ENCODE data around the gene OCA2. TPM values are rescaled to one million over a fixed set of nuclear protein-coding genes. Genes with fewer than 3 reads are reported as not detected.

The OCA2 gene
- total RNA-seq, 1 donor from 2014 or later: 2.8 TPM

DNA sequence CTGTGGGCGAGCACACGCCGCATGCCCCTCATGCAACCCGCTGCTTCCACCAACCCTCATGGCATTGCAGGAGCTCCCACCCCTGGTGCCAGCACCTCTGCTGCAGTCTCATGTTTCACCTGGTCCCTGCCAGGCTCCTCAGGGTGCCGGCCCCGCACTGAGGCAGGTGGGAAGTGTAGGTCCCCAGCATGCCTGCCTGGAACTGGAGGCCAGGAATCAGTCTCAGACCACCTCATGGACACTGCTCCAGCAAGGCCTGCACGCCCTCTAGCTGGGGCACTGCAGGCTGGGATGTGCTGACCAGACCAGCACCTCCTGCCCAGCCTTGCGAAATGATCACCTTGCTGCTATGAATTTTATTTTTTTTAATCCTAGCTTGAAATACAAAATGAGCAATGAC lies 39.1 kb downstream of the OCA2 start:
- TF ChIP-seq, protein P1, sequence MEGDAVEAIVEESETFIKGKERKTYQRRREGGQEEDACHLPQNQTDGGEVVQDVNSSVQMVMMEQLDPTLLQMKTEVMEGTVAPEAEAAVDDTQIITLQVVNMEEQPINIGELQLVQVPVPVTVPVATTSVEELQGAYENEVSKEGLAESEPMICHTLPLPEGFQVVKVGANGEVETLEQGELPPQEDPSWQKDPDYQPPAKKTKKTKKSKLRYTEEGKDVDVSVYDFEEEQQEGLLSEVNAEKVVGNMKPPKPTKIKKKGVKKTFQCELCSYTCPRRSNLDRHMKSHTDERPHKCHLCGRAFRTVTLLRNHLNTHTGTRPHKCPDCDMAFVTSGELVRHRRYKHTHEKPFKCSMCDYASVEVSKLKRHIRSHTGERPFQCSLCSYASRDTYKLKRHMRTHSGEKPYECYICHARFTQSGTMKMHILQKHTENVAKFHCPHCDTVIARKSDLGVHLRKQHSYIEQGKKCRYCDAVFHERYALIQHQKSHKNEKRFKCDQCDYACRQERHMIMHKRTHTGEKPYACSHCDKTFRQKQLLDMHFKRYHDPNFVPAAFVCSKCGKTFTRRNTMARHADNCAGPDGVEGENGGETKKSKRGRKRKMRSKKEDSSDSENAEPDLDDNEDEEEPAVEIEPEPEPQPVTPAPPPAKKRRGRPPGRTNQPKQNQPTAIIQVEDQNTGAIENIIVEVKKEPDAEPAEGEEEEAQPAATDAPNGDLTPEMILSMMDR (conservative IDR thresholded peaks at IDR 0.05): no peak
- no peaks in the 10 kb centered on the region for H3K27me3 Mint-ChIP-seq
- no peak overlapping the region for H3K4me3 Mint-ChIP-seq
- H3K27ac Mint-ChIP-seq: no peak overlapping the region
- no peaks in the 10 kb centered on the region for H3K4me1 Mint-ChIP-seq (ENCODE audit: unreplicated experiment)
- no peaks in the 10 kb centered on the region for H3K9me3 Mint-ChIP-seq
- no peak for DNase-seq (ENCODE audit: extremely low spot score, unreplicated experiment)
- no peaks in the 10 kb centered on the region for H3K36me3 Mint-ChIP-seq

DNA sequence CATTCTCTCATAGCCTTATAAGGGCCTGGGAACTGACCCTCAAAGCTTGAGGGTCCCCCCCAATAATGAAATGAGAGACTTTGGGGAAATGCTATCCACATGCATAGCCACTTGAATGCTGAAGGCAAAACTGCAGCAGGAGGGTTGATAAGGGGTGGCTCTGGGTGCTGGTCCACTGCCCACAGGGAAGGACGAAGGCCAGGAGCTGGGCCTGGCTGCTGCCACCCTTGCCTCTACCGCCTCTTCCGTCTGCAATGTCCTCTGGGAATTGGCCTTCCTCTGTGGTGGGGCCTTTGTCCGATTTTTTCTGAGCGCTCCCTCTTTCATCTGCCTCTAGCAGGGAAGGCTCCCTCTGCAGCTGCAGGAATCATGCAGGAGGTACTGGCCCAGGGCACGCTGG lies 41.0 kb downstream of the OCA2 start:
- DNase-seq (ENCODE audit: extremely low spot score, unreplicated experiment): no peak
- Mint-ChIP-seq H3K27me3 (no peaks in the 10 kb centered on the region), H3K36me3 (no peaks in the 10 kb centered on the region), H3K9me3 (no peaks in the 10 kb centered on the region), H3K4me1 (ENCODE audit: unreplicated experiment) (no peaks in the 10 kb centered on the region), H3K4me3 (no peak overlapping the region), H3K27ac (no peak overlapping the region)
- TF ChIP-seq, protein P1 (conservative IDR thresholded peaks at IDR 0.05): no peak

DNA sequence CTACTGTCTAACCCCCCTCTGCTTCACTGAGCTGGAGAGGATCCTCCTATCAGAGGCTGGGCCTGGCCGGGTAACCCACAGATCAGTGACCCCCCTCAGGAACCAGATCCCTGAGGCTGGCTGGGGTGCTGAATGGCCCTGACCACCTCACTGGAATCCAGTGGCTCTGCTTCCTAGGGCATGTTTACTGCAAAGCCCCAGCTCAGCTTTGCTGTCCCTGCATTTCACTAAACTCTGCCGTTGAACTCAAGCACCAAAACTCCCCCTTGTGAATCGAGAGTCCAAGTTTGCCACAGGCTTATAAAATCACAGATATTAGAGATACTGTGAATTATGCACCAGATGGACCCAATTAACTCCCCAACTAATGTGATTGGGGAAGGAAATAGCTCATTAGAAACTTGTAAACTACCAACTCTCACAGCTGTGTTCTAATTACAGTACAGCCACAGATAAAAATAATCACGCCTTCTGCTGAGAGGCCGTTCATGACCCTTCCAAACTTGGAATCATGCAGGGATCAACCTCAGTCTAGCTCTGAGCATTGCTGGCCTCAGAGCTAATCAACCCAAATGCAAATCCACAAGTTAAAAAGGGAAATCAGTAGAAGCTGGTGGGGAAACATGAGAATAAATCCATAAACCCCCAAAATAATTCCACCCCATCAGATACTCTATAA lies 47.0 kb downstream of the OCA2 start:
- Mint-ChIP-seq H3K4me3 (no peak overlapping the region), H3K9me3 (peaks cover 8% of the 10 kb centered on the region), H3K27me3 (no peaks in the 10 kb centered on the region), H3K36me3 (no peaks in the 10 kb centered on the region), H3K27ac (no peak overlapping the region), H3K4me1 (ENCODE audit: unreplicated experiment) (no peaks in the 10 kb centered on the region)
- no peak for DNase-seq (ENCODE audit: extremely low spot score, unreplicated experiment)
- TF ChIP-seq, protein P1 (conservative IDR thresholded peaks at IDR 0.05): no peak

DNA sequence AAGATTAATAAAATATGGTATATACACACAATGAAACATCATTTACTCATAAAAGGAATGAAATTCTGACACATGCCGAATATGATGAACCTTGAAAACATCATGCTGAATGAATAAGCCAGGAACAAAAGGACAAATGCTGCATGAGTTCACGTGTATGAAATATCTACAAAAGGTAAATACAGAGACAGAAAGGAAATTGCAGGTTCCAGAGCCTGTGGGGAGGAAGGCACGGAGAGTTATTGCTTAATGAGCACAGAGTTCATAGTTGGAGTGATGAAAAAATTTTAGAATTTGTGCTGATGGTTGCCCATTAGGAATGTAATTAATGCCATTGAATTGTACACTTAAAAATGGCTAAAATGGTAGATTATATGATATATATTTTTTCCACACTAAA lies 49.5 kb downstream of the OCA2 start:
- Mint-ChIP-seq H3K4me1 (ENCODE audit: unreplicated experiment) (no peaks in the 10 kb centered on the region), H3K36me3 (no peaks in the 10 kb centered on the region), H3K9me3 (peaks cover 11% of the 10 kb centered on the region), H3K4me3 (no peak overlapping the region), H3K27ac (no peak overlapping the region), H3K27me3 (no peaks in the 10 kb centered on the region)
- TF ChIP-seq, protein P1 (conservative IDR thresholded peaks at IDR 0.05): no peak
- no peak for DNase-seq (ENCODE audit: extremely low spot score, unreplicated experiment)

DNA sequence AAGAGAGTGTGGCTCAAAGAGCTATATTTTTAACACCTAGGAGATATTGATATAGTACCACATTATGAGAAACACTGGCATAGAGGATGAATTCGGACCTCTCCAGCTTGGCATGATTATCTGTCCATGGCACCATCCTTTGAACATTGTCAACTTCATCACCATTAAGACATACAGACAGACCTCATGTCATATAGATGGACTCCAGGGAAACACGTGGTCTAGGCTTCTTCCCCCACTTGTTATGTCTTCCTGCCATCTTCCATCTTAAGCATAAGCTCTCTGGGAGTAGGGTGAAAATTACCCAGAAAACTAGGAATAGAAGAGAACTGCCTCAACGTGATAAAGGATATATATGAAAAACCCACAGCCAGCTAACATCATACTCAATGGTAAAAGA lies 51.8 kb downstream of the OCA2 start:
- Mint-ChIP-seq H3K9me3 (peaks cover 11% of the 10 kb centered on the region), H3K4me1 (ENCODE audit: unreplicated experiment) (peaks cover 8% of the 10 kb centered on the region), H3K4me3 (no peak overlapping the region), H3K27me3 (no peaks in the 10 kb centered on the region), H3K36me3 (no peaks in the 10 kb centered on the region), H3K27ac (no peak overlapping the region)
- DNase-seq (ENCODE audit: extremely low spot score, unreplicated experiment): no peak
- TF ChIP-seq, protein P1 (conservative IDR thresholded peaks at IDR 0.05): no peak

Measured in type B pancreatic cell (in vitro differentiated cells).